Stimulated activated CD4-positive, alpha-beta T cell treated with anti-CD3 and anti-CD28 coated beads, Interleukin-12 subunit alpha, Interleukin-12 subunit beta, amount 100 ng/mL, for 48 hours (primary cell): ENCODE measurements around the gene TMEM45B.

Experiments
- DNase-seq, 3 donors: peaks; one replicate each; pipeline ENCODE4 v3.0.0-alpha.2; 2020; ENCODE audit warnings: low read depth in 2 of 3, low spot score in 1 of 3

The TMEM45B gene

GRCh38 chr11:129896062-129896461 lies 80.4 kb downstream of the TMEM45B start:
- no peak for DNase-seq

GRCh38 chr11:129905402-129905801 lies 89.8 kb downstream of the TMEM45B start:
- DNase-seq: no peak
